ENCODE measurements around the gene TXNIP. TPM values are rescaled to one million over a fixed set of nuclear protein-coding genes. Genes with fewer than 3 reads are reported as not detected.

Gene TXNIP
- total RNA-seq, 1 donor from 2014 or later: 129 TPM

DNA sequence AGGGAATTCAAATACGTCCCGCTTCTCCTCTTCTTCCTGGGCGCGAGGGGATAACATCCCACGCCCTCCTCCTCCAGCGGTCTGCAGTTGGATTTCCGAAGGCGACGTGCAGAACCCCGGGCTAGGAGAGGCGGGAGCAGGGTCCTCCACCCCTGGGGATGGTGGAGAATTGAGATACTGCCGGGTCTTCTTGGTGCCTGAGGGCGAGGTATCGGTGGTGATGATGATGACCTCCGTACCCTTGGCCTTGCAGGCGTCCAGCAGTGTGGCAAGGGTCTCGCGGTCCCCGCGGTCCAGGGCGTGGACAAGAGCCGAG lies 35.3 kb downstream of the TXNIP start:
- TF ChIP-seq, protein P1, sequence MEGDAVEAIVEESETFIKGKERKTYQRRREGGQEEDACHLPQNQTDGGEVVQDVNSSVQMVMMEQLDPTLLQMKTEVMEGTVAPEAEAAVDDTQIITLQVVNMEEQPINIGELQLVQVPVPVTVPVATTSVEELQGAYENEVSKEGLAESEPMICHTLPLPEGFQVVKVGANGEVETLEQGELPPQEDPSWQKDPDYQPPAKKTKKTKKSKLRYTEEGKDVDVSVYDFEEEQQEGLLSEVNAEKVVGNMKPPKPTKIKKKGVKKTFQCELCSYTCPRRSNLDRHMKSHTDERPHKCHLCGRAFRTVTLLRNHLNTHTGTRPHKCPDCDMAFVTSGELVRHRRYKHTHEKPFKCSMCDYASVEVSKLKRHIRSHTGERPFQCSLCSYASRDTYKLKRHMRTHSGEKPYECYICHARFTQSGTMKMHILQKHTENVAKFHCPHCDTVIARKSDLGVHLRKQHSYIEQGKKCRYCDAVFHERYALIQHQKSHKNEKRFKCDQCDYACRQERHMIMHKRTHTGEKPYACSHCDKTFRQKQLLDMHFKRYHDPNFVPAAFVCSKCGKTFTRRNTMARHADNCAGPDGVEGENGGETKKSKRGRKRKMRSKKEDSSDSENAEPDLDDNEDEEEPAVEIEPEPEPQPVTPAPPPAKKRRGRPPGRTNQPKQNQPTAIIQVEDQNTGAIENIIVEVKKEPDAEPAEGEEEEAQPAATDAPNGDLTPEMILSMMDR (IDR thresholded peaks at IDR 0.05; ENCODE audit: unreplicated experiment): no peak
- no peaks in the 10 kb centered on the region for H3K9me3 Mint-ChIP-seq
- peaks cover 53% of the 10 kb centered on the region for H3K4me1 Mint-ChIP-seq
- H3K27ac Mint-ChIP-seq: peak overlapping the region; percentile 72
- no peaks in the 10 kb centered on the region for H3K36me3 Mint-ChIP-seq
- DNase-seq (ENCODE audit: low spot score in 2 of 2, unreplicated experiment in 2 of 2): no peak
- H3K27me3 Mint-ChIP-seq (ENCODE audit: low read depth): peaks cover 54% of the 10 kb centered on the region
- H3K4me3 Mint-ChIP-seq: peak overlapping the region; percentile 86

DNA sequence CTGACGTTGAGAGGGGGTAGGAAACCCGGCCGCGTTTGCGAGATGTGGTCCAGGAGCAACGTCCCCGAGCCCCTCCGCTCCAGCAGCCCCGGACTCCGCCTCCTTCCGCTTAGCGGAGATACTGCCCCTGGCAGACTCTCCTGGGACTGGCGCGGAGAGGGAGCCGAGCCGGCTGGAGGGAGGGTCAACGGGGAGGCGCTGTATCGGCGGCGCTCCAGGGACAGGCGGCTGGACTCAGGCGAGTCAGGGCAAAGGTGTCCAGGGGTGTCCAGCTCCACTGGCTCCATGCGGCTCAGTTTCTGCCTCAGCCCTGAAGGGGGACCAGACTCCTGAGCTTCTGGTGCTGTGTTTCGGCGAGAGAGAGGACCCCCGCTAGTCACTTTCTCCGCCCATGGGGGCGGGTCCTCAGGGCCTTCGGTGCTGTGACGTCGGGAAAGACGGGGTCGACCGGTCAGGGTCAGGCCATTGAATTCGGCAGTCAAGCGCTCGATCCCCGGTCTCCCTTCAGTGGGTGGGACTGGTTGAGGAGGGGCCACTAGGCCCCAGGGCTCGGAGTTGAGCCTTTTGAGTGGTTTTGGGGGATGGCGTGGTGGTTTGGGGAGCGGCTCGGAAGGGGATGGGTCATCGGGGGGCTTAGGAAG lies 35.8 kb downstream of the TXNIP start:
- DNase-seq (ENCODE audit: low spot score in 2 of 2, unreplicated experiment in 2 of 2): peak; percentile 52 to 78
- H3K4me1 Mint-ChIP-seq: peaks cover 54% of the 10 kb centered on the region
- peak overlapping the region; percentile 86 for H3K4me3 Mint-ChIP-seq
- H3K36me3 Mint-ChIP-seq: no peaks in the 10 kb centered on the region
- peak overlapping the region; percentile 72 for H3K27ac Mint-ChIP-seq
- H3K9me3 Mint-ChIP-seq: no peaks in the 10 kb centered on the region
- TF ChIP-seq, protein P1 (IDR thresholded peaks at IDR 0.05; ENCODE audit: unreplicated experiment): no peak
- H3K27me3 Mint-ChIP-seq (ENCODE audit: low read depth): peaks cover 58% of the 10 kb centered on the region

DNA sequence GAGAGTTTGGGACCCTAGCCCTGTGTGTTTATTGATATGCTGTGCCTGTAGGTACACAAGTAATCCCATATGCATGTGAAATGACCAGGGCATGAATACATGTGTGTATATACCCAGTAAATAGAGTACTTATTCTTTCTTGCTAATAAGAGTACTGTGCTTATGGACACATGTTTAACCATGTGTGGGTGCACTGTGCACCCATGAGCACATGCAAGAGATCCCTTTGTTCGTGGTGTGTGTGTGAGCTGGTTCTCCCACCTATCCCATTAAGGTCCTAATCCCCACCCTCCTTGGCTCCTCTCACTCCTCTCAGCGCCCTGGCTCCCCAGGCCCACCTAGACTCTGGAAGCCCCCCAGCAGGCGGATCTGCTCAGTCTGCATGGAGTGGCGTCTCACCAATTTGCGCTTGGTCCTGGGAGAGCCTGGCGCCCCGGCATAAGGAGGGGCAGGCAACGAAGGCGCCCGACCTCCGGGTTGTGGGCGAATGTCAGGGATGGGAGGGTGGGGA lies 36.4 kb downstream of the TXNIP start:
- peaks cover 55% of the 10 kb centered on the region for H3K4me1 Mint-ChIP-seq
- no peak overlapping the region for H3K27ac Mint-ChIP-seq
- peak overlapping the region; percentile 86 for H3K4me3 Mint-ChIP-seq
- H3K9me3 Mint-ChIP-seq: no peaks in the 10 kb centered on the region
- TF ChIP-seq, protein P1 (IDR thresholded peaks at IDR 0.05; ENCODE audit: unreplicated experiment): no peak
- no peak for DNase-seq (ENCODE audit: low spot score in 2 of 2, unreplicated experiment in 2 of 2)
- H3K27me3 Mint-ChIP-seq (ENCODE audit: low read depth): peaks cover 64% of the 10 kb centered on the region
- no peaks in the 10 kb centered on the region for H3K36me3 Mint-ChIP-seq

DNA sequence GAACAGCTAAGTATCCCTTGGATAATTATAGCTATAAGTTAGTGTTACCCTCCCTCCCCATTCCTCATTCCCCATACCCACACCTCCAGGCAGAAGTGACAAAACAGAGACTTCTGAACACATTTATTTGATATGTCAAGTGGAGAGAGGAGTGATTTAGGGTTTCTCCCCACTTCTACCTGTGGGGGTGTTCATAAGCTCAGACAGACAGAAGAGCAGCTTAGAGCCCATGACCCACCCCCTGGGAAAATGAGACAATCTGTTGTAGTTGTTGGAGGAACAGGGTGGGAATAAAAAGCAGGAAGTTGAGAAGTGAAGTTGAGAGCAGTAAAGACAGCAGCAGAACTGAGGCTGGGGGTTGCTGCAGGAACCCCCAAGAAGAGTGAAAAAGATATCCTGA lies 37.0 kb downstream of the TXNIP start:
- Mint-ChIP-seq H3K27me3 (ENCODE audit: low read depth) (peaks cover 70% of the 10 kb centered on the region), H3K27ac (no peak overlapping the region), H3K9me3 (no peaks in the 10 kb centered on the region), H3K4me1 (peaks cover 55% of the 10 kb centered on the region), H3K4me3 (peak overlapping the region; percentile 86), H3K36me3 (no peaks in the 10 kb centered on the region)
- TF ChIP-seq, protein P1 (IDR thresholded peaks at IDR 0.05; ENCODE audit: unreplicated experiment): no peak
- DNase-seq (ENCODE audit: low spot score in 2 of 2, unreplicated experiment in 2 of 2): no peak

DNA sequence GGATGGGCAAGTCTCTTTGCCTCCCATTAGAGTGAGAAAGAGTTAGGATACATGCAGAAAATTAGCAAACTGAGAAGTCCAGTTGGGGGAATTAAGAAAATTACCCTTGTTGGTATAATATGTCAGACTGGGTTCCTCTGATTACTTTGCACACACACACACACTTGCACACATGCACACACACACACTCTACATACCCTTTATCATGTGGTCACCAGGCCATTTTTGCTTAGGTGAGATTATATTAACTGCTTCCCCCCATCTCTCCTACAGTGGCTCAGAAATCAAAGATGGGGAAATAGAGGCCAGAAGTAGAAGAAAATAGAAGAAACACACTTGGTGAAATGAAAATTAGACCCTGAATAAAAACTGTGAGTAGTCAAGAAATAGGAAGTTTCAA lies 37.6 kb downstream of the TXNIP start:
- peaks cover 51% of the 10 kb centered on the region for H3K4me1 Mint-ChIP-seq
- H3K27ac Mint-ChIP-seq: no peak overlapping the region
- no peaks in the 10 kb centered on the region for H3K36me3 Mint-ChIP-seq
- H3K9me3 Mint-ChIP-seq: no peaks in the 10 kb centered on the region
- no peak overlapping the region for H3K4me3 Mint-ChIP-seq
- H3K27me3 Mint-ChIP-seq (ENCODE audit: low read depth): peaks cover 74% of the 10 kb centered on the region
- TF ChIP-seq, protein P1 (IDR thresholded peaks at IDR 0.05; ENCODE audit: unreplicated experiment): no peak
- no peak for DNase-seq (ENCODE audit: low spot score in 2 of 2, unreplicated experiment in 2 of 2)

Data from mesothelial cell of epicardium (in vitro differentiated cells).